ENCODE data around the gene SLX4IP. TPM values are rescaled to one million over a fixed set of nuclear protein-coding genes. Genes with fewer than 3 reads are reported as not detected.
A peak's percentile ranks its signal among the peaks of the same experiment; 100 is the strongest.

SLX4IP gene
- total and polyA plus RNA-seq, 5 experiments from 2014 or later, result 1.5 to 6.3 (median 2.5) TPM

- Mint-ChIP-seq H3K4me1 (peaks cover 0 to 5% (median 1%) of the 10 kb centered on the region in 4 donors), H3K27ac (no peak overlapping the region), H3K9me3 (no peaks in the 10 kb centered on the region), H3K36me3 (no peaks in the 10 kb centered on the region), H3K4me3 (no peak overlapping the region), H3K27me3 (peaks cover 26 to 58% (median 33%) of the 10 kb centered on the region in 5 donors)
- POLR2A ChIA-PET, result no interaction called here
- ATAC-seq (no peak), DNase-seq (no peak)
Measured at GRCh38 chr20:10665791-10666190, 230.7 kb downstream of the SLX4IP start.

GRCh38 chr20:10666221-10667076, 231.3 kb downstream of the SLX4IP start:
- no peak for ATAC-seq
- Mint-ChIP-seq H3K27me3 (peaks cover 27 to 58% (median 35%) of the 10 kb centered on the region in 5 donors), H3K27ac (no peak overlapping the region), H3K36me3 (no peaks in the 10 kb centered on the region), H3K4me3 (no peak overlapping the region), H3K9me3 (no peaks in the 10 kb centered on the region), H3K4me1 (peaks cover 0 to 12% (median 3%) of the 10 kb centered on the region in 4 donors)
- DNase-seq, result no peak
- POLR2A ChIA-PET, result no interaction called here

GRCh38 chr20:10667077-10667401, 231.9 kb downstream of the SLX4IP start:
- POLR2A ChIA-PET, result no interaction called here
- Mint-ChIP-seq H3K4me3 (no peak overlapping the region), H3K27ac (no peak overlapping the region), H3K4me1 (peaks cover 0 to 15% (median 3%) of the 10 kb centered on the region in 4 donors), H3K36me3 (no peaks in the 10 kb centered on the region), H3K27me3 (peaks cover 25 to 54% (median 34%) of the 10 kb centered on the region in 5 donors), H3K9me3 (no peaks in the 10 kb centered on the region)
- ATAC-seq (no peak), DNase-seq (no peak)

GRCh38 chr20:10667560-10668167, 232.6 kb downstream of the SLX4IP start:
- peaks cover 0 to 20% (median 5%) of the 10 kb centered on the region in 4 donors for H3K4me1 Mint-ChIP-seq
- H3K9me3 Mint-ChIP-seq, result no peaks in the 10 kb centered on the region
- ATAC-seq (no peak), DNase-seq (no peak)
- no peak overlapping the region for H3K27ac Mint-ChIP-seq
- H3K36me3 Mint-ChIP-seq, result no peaks in the 10 kb centered on the region
- H3K27me3 Mint-ChIP-seq, result peaks cover 25 to 48% (median 34%) of the 10 kb centered on the region in 5 donors
- POLR2A ChIA-PET, result no interaction called here
- no peak overlapping the region for H3K4me3 Mint-ChIP-seq

- H3K27me3 Mint-ChIP-seq, result peaks cover 23 to 48% (median 35%) of the 10 kb centered on the region in 5 donors
Measured at GRCh38 chr20:10668677-10669368, 233.7 kb downstream of the SLX4IP start.

GRCh38 chr20:10669843-10670446, 234.8 kb downstream of the SLX4IP start:
- ATAC-seq (no peak), DNase-seq (no peak)
- no peaks in the 10 kb centered on the region for H3K9me3 Mint-ChIP-seq
- H3K4me1 Mint-ChIP-seq, result peaks cover 3 to 27% (median 13%) of the 10 kb centered on the region in 4 donors
- H3K36me3 Mint-ChIP-seq, result no peaks in the 10 kb centered on the region
- H3K4me3 Mint-ChIP-seq, result peak overlapping the region in 1 of 10 donors; percentile 3
- H3K27ac Mint-ChIP-seq, result no peak overlapping the region
- POLR2A ChIA-PET, result no interaction called here
- peaks cover 23 to 53% (median 35%) of the 10 kb centered on the region in 5 donors for H3K27me3 Mint-ChIP-seq

More at GRCh38 chr20:10668677-10669368, 233.7 kb downstream of the SLX4IP start:
- Mint-ChIP-seq H3K4me3 (no peak overlapping the region), H3K36me3 (no peaks in the 10 kb centered on the region), H3K4me1 (peaks cover 2 to 27% (median 11%) of the 10 kb centered on the region in 4 donors), H3K9me3 (no peaks in the 10 kb centered on the region), H3K27ac (no peak overlapping the region)
- ATAC-seq (no peak), DNase-seq (no peak)
- POLR2A ChIA-PET, result no interaction called here

- Mint-ChIP-seq H3K36me3 (peaks cover 0 to 3% (median 0%) of the 10 kb centered on the region in 3 donors), H3K9me3 (no peaks in the 10 kb centered on the region), H3K4me1 (peaks cover 6 to 30% (median 16%) of the 10 kb centered on the region in 4 donors), H3K4me3 (peak overlapping the region in 4 of 10 donors; percentile 3 to 81 (median 66)), H3K27ac (no peak overlapping the region), H3K27me3 (peaks cover 29 to 59% (median 41%) of the 10 kb centered on the region in 5 donors)
- POLR2A ChIA-PET, result no interaction called here
- ATAC-seq (no peak), DNase-seq (no peak)
Measured at GRCh38 chr20:10670501-10671220, 235.6 kb downstream of the SLX4IP start.

GRCh38 chr20:10671221-10671918, 236.3 kb downstream of the SLX4IP start:
- ATAC-seq (peak in 1 of 2 donors; percentile 42), DNase-seq (no peak)
- Mint-ChIP-seq H3K36me3 (peaks cover 0 to 3% (median 0%) of the 10 kb centered on the region in 3 donors), H3K27me3 (peaks cover 33 to 54% (median 42%) of the 10 kb centered on the region in 5 donors), H3K27ac (no peak overlapping the region), H3K4me3 (peak overlapping the region in 9 of 10 donors; percentile 16 to 81 (median 61)), H3K9me3 (no peaks in the 10 kb centered on the region), H3K4me1 (peaks cover 6 to 30% (median 16%) of the 10 kb centered on the region in 4 donors)
- POLR2A ChIA-PET, result no interaction called here

- POLR2A ChIA-PET, result no interaction called here
- no peaks in the 10 kb centered on the region for H3K9me3 Mint-ChIP-seq
- no peak for DNase-seq
Measured at GRCh38 chr20:10671919-10672623, 237.0 kb downstream of the SLX4IP start.

GRCh38 chr20:10672624-10673127, 237.6 kb downstream of the SLX4IP start:
- peak overlapping the region; percentile 55 to 85 (median 73) for H3K4me3 Mint-ChIP-seq
- H3K4me1 Mint-ChIP-seq, result peaks cover 6 to 30% (median 16%) of the 10 kb centered on the region in 4 donors
- ATAC-seq, result peak in 1 of 2 donors; percentile 16
- H3K27ac Mint-ChIP-seq, result no peak overlapping the region
- no peak for DNase-seq
- POLR2A ChIA-PET, result no interaction called here
- no peaks in the 10 kb centered on the region for H3K9me3 Mint-ChIP-seq
- H3K36me3 Mint-ChIP-seq, result peaks cover 0 to 3% (median 0%) of the 10 kb centered on the region in 3 donors
- H3K27me3 Mint-ChIP-seq, result peaks cover 37 to 63% (median 52%) of the 10 kb centered on the region in 5 donors

More at GRCh38 chr20:10671919-10672623, 237.0 kb downstream of the SLX4IP start:
- Mint-ChIP-seq H3K27me3 (peaks cover 37 to 59% (median 49%) of the 10 kb centered on the region in 5 donors), H3K27ac (no peak overlapping the region), H3K4me3 (peak overlapping the region; percentile 55 to 85 (median 73)), H3K4me1 (peaks cover 6 to 30% (median 16%) of the 10 kb centered on the region in 4 donors), H3K36me3 (peaks cover 0 to 3% (median 0%) of the 10 kb centered on the region in 3 donors)
- no peak for ATAC-seq
